KOPT-K1 (cell line): ENCODE results near the gene ZMYM2.

Experiments used
- H3K27ac ChIP-seq: fragments of 200-600 bp; sonication (generic); 2 replicates; pipeline ENCODE4 v1.5.1; 2016; ENCODE audit warnings: antibody characterized with exemption, mild to moderate bottlenecking, low read depth, low read length; ENCODE audit not compliant: poor library complexity, severe bottlenecking
- H3K36me3 ChIP-seq: fragments of 200-600 bp; sonication (generic); 2 replicates; pipeline ENCODE4 v1.5.1; 2017; ENCODE audit warnings: antibody characterized with exemption, mild to moderate bottlenecking, low read length, moderate library complexity; ENCODE audit not compliant: insufficient read depth
- H3K9me3 ChIP-seq: fragments of 200-600 bp; sonication (generic); 2 replicates; pipeline ENCODE4 v1.5.1; 2017; ENCODE audit warnings: antibody characterized with exemption, low read length, mild to moderate bottlenecking; ENCODE audit not compliant: insufficient read depth, poor library complexity, severe bottlenecking

ZMYM2 gene

GRCh38 chr13:20051366-20051765 is 92.8 kb downstream of the ZMYM2 start:
- H3K36me3 ChIP-seq, result peaks cover 88% of the 10 kb centered on the region
- no peak overlapping the region for H3K27ac ChIP-seq
- no peaks in the 10 kb centered on the region for H3K9me3 ChIP-seq

GRCh38 chr13:20053016-20053415 is 94.5 kb downstream of the ZMYM2 start:
- no peak overlapping the region for H3K27ac ChIP-seq
- H3K36me3 ChIP-seq, result peaks cover 94% of the 10 kb centered on the region
- no peaks in the 10 kb centered on the region for H3K9me3 ChIP-seq

- Histone ChIP-seq H3K27ac (no peak overlapping the region), H3K36me3 (peaks cover 96% of the 10 kb centered on the region), H3K9me3 (no peaks in the 10 kb centered on the region)
Measured at GRCh38 chr13:20053891-20054290, 95.4 kb downstream of the ZMYM2 start.

- Histone ChIP-seq H3K27ac (no peak overlapping the region), H3K9me3 (no peaks in the 10 kb centered on the region), H3K36me3 (peaks cover 96% of the 10 kb centered on the region)
Measured at GRCh38 chr13:20054586-20054985, 96.1 kb downstream of the ZMYM2 start.

GRCh38 chr13:20057214-20057613 is 98.7 kb downstream of the ZMYM2 start:
- Histone ChIP-seq H3K27ac (no peak overlapping the region), H3K9me3 (no peaks in the 10 kb centered on the region), H3K36me3 (peaks cover 100% of the 10 kb centered on the region)

- peaks cover 100% of the 10 kb centered on the region for H3K36me3 ChIP-seq
- H3K9me3 ChIP-seq, result no peaks in the 10 kb centered on the region
- H3K27ac ChIP-seq, result no peak overlapping the region
Measured at GRCh38 chr13:20057963-20058362, 99.4 kb downstream of the ZMYM2 start.

- H3K9me3 ChIP-seq, result no peaks in the 10 kb centered on the region
- H3K36me3 ChIP-seq, result peaks cover 100% of the 10 kb centered on the region
- no peak overlapping the region for H3K27ac ChIP-seq
Measured at GRCh38 chr13:20058476-20058875, 99.9 kb downstream of the ZMYM2 start.

DNA sequence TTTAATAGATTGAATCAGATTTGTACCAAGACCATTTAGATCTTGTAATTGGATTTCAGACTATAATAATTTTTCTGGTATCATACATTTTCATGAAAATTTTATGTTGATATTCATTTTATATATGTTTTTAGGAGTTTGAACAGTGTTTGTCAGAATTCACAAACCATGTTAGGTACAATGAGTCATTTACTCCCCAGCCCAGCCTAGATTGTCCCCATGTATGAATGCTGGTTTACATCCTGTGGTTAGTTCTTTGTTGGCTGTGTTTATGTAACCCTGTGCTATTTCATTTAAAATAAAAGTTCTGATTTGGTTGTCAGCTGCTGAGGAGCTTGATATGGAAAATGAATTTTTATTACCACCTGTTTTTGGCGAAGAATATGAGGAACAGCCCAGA is 105.6 kb downstream of the ZMYM2 start:
- Histone ChIP-seq H3K9me3 (no peaks in the 10 kb centered on the region), H3K27ac (no peak overlapping the region), H3K36me3 (peaks cover 95% of the 10 kb centered on the region)

DNA sequence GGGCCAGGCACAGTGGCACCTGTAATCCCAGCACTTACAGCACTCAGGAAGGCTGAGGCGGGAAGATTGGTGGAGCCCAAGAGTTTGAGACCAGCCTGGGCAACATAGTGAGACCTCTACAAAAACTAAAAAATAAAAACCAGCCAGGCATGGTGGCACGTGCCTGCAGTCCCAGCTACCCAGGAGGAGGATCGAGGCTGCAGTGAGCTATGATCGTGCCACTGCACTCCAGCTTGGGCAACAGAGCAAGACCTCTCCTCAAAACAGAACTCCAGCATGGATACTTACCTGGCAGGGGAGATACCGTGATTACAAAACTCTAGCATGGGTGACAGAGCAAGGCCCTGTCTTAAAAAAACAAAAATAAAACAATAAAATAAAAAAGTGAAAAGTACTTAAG is 107.0 kb downstream of the ZMYM2 start:
- no peaks in the 10 kb centered on the region for H3K9me3 ChIP-seq
- H3K36me3 ChIP-seq, result peaks cover 95% of the 10 kb centered on the region
- no peak overlapping the region for H3K27ac ChIP-seq

- H3K36me3 ChIP-seq, result peaks cover 96% of the 10 kb centered on the region
Measured at GRCh38 chr13:20069956-20070355, 111.4 kb downstream of the ZMYM2 start.

GRCh38 chr13:20073775-20074174 is 115.2 kb downstream of the ZMYM2 start:
- no peak overlapping the region for H3K27ac ChIP-seq
- peaks cover 92% of the 10 kb centered on the region for H3K36me3 ChIP-seq
- no peaks in the 10 kb centered on the region for H3K9me3 ChIP-seq

More at GRCh38 chr13:20069956-20070355, 111.4 kb downstream of the ZMYM2 start:
- Histone ChIP-seq H3K27ac (no peak overlapping the region), H3K9me3 (no peaks in the 10 kb centered on the region)

DNA sequence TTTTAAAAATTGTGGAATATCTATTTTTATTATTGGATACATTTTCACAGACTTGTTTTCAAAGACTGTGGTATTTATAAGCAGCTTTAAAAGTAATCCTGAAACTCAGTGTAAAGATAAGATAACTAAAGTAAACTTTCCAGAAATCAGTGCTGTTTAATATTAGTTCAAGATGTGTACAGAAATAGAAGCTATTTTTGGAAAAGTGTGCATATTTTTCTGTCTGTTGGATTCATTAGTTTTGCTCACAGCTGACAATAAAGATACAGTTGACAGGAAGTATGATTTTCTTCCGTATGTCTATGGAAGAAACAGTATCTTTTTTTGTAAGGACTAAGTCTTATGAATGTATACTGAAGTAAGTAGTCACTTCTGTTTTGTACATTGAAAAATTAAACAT is 116.4 kb downstream of the ZMYM2 start:
- Histone ChIP-seq H3K36me3 (peaks cover 91% of the 10 kb centered on the region), H3K27ac (no peak overlapping the region), H3K9me3 (no peaks in the 10 kb centered on the region)

DNA sequence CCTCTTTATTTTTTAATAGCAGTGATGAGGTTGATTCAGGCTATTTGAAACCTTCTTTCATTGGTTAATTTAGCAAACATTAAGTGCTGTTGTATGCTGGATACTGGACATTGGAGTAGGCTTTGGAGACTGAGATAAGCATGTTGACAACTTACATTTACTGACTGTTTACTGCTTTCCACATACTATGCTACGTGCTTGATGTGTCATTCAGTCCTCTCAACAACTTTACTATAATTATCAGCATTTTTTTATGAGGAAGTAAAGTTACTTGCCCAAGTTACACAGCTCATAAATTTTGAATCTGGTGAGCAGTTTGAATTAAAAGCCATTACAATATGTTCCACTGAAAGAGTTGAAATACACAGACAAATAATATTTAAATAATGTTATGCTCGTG is 118.6 kb downstream of the ZMYM2 start:
- H3K36me3 ChIP-seq, result peaks cover 89% of the 10 kb centered on the region
- no peaks in the 10 kb centered on the region for H3K9me3 ChIP-seq
- no peak overlapping the region for H3K27ac ChIP-seq

DNA sequence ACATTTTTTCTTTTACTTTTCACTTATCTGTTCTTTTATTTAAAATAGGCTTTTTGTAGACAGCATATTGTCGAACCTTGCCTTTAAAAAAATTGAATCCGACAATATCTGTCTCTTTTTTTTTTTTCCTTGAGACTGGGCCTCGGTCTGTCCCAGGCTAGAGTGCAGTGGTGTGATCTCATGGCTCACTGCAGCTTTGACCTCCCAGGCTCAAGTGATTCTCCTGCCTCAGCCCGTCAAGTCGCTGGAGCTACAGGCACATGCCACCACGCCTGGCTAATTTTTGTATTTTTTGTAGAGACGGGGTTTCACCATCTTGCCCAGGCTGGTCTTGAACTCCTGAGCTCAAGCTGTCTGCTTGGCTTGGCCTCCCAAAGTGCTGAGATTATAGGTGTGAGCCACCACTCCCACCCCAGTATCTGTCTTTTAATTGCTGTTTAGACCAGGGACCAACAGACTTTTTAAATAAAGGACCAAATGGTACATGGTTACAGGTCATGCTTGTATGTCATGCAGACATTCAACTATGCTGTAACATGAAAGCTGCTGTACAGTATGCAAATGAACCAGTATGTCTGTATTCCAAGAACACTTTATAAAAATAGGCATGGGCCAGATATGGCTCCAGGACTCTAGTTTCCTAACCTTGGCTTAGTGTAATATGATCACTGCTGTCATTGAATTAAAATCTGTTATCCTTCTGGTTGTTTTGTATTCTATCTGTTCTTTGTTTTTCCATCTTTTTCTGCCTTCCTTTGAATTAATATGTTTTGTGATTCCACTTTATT is 122.0 kb downstream of the ZMYM2 start:
- peaks cover 90% of the 10 kb centered on the region for H3K36me3 ChIP-seq
- H3K9me3 ChIP-seq, result no peaks in the 10 kb centered on the region

DNA sequence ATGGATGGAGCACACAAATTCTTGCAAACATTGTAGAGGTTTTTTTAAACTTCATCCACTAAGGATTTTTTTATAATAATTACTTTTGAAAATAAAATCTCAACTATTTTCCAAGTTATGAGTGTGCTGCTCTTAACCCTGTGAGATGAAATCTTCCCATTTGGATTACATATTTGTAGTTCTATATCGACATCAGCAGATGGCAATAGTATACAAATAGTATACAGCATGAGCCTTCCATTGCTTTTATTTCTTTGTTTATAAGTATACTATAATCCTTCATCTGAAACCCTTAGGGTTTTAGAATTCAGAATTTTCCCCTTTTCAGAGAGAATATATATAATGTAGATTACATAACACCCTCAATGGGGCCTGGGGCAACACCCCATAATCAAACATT is 131.8 kb downstream of the ZMYM2 start:
- no peak overlapping the region for H3K27ac ChIP-seq
- H3K36me3 ChIP-seq, result peaks cover 50% of the 10 kb centered on the region
- H3K9me3 ChIP-seq, result no peaks in the 10 kb centered on the region

More for the DNA sequence above, 122.0 kb downstream of the ZMYM2 start:
- H3K27ac ChIP-seq, result no peak overlapping the region

DNA sequence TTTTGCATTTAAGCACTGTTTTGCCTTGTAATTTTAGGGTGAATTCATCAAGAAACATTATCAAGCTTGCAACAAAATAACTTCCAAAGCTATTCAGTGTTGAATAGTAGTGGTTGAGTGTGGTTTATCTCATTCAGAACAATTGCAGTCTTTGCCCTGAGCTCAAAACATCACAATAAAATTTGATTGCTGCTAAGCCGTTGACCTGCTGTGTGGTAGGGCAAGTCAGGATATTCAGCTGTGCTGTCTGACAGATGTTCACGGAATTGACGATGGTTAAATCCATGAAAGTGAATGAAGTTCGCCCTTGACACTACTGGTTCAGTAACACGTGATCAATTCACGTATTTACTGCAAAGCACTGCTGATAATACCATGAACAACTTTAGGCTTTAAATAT is 135.4 kb downstream of the ZMYM2 start:
- H3K27ac ChIP-seq, result no peak overlapping the region
- H3K36me3 ChIP-seq, result peaks cover 16% of the 10 kb centered on the region; the same call in 1 of the 2 replicates
- H3K9me3 ChIP-seq, result no peaks in the 10 kb centered on the region
